Spleen (tissue), 11 donors: ENCODE results near the gene HADH. TPM values are rescaled to one million over a fixed set of nuclear protein-coding genes. Genes with fewer than 3 reads are reported as not detected.
A peak's percentile ranks its signal among the peaks of the same experiment; 100 is the strongest.

Experiments
- DNase-seq: peaks from one replicate; pipeline ENCODE4 v3.0.0-alpha.2; 2020
- H3K27ac ChIP-seq, 8 donors: fragments of 200-600 bp; sonication (generic) in 7 of 8; 1 replicate in 4 of 8; 2 replicates in 4 of 8; pipeline versions ENCODE4 v1.5.0 to v1.8.0; 2016 to 2021; ENCODE audit warnings: inconsistent platforms in 4 of 8, mild to moderate bottlenecking in 4 of 8, moderate library complexity in 1 of 8
- H3K27me3 ChIP-seq, 7 donors: fragments of 200-600 bp; sonication (generic) in 6 of 7; replicated peaks in 1 of 7; 1 replicate in 4 of 7; 2 replicates in 3 of 7; pipeline versions ENCODE4 v1.5.0 to v1.8.0; 2016 to 2021; ENCODE audit warnings: inconsistent platforms in 3 of 7, mild to moderate bottlenecking in 1 of 7
- H3K36me3 ChIP-seq, 6 donors: fragments of 200-600 bp; sonication (generic) in 5 of 6; 1 replicate in 4 of 6; 2 replicates in 2 of 6; pipeline versions ENCODE4 v1.5.0 to v1.8.0; 2016 to 2021; ENCODE audit warnings: inconsistent platforms in 2 of 6
- H3K4me1 ChIP-seq, 6 donors: fragments of 200-600 bp; sonication (generic) in 5 of 6; 1 replicate in 3 of 6; 2 replicates in 3 of 6; pipeline versions ENCODE4 v1.5.0 to v1.8.0; 2016 to 2021; ENCODE audit warnings: inconsistent platforms in 3 of 6
- H3K4me3 ChIP-seq, 8 donors: fragments of 200-600 bp; sonication (generic) in 7 of 8; 1 replicate in 4 of 8; 2 replicates in 4 of 8; pipeline versions ENCODE4 v1.5.0 to v1.8.0; 2016 to 2021; ENCODE audit warnings: inconsistent platforms in 4 of 8, mild to moderate bottlenecking in 4 of 8, moderate library complexity in 2 of 8
- H3K9me3 ChIP-seq, 8 donors: fragments of 200-600 bp; sonication (generic) in 7 of 8; 1 replicate in 4 of 8; 2 replicates in 4 of 8; pipeline versions ENCODE4 v1.5.0 to v1.8.0; 2016 to 2021; ENCODE audit warnings: inconsistent platforms in 4 of 8
- POLR2A ChIP-seq, 3 donors: fragments of 450-650 bp; IDR thresholded peaks; one replicate each; pipeline ENCODE4 v1.5.1; 2017; ENCODE audit warnings: antibody characterized with exemption in 3 of 3, mild to moderate bottlenecking in 1 of 3
- POLR2AphosphoS5 ChIP-seq, 3 donors: sonication (generic); formaldehyde crosslinking; IDR thresholded peaks; one replicate each; pipeline ENCODE4 v1.5.1; 2017; ENCODE audit warnings: antibody characterized with exemption in 3 of 3
- WGBS, 5 donors: extraction: QIAGEN DNeasy Blood & Tissue Kit in 3 of 5; methylation state at CpG; one replicate each; pipeline versions ENCODE4 v1.1.5 to v1.1.7; 2013 to 2018; 5-methylcytosine and 5-hydroxymethylcytosine counted together
- intact Hi-C: fragments of 100-400 bp; cut with DNase I; formaldehyde crosslinking; loops from one replicate; pipeline ENCODE4 v1.15.0; 2023; ENCODE audit warnings: low total_unique reads
- polyA plus RNA-seq, 3 donors: library from polyadenylated mRNA; stranded (reverse); fragments of 200-250 nt; gene quantifications; one replicate each; pipeline ENCODE4 v1.2.1, GENCODE V29; 2013
- total RNA-seq, 7 donors: library from RNA; depleted of rRNA in 3 of 7; stranded (reverse); fragments of >200 nt in 3 of 7; fragmentation: NEBNext Ultra II Directional in 4 of 7; extraction: Animal tissue kit (Norgen Biotek cat#: 25700) in 4 of 7; gene quantifications; one replicate each; pipeline versions ENCODE4 v1.1.0 to v1.2.1, GENCODE V29; 2016 to 2021
- TF ChIP-seq, protein P1 (sequence below), 11 experiments: fragments of 200-600 bp in 7 of 11; fragments of 450-650 bp in 4 of 11; sonication (generic) in 4 of 11; IDR thresholded peaks in 8 of 11; conservative IDR thresholded peaks in 3 of 11; 1 replicate in 7 of 11; 2 replicates in 4 of 11; pipeline versions ENCODE4 v1.4.0 to v1.8.0; 2016 to 2021; ENCODE audit warnings: antibody characterized with exemption in 11 of 11, inconsistent platforms in 4 of 11, mild to moderate bottlenecking in 1 of 11
- donor health status: healthy with polysubstance abuse.
- donor health status: DM: no; HTN: no; CAD: no; lungs with moderate emphysema.
- donor health status: DM: no; HTN: no; CAD: no.
- donor health status: Bipolar disorder and iron deficiency.
- donor health status: healthy.
- donor health status: DM: no; HTN: no; CAD: no.
- donor health status: DM: yes; HTN: yes; CAD: no.

HADH gene
- total and polyA plus RNA-seq, 10 donors: 24.4 to 39.9 (median 29.1) TPM

DNA sequence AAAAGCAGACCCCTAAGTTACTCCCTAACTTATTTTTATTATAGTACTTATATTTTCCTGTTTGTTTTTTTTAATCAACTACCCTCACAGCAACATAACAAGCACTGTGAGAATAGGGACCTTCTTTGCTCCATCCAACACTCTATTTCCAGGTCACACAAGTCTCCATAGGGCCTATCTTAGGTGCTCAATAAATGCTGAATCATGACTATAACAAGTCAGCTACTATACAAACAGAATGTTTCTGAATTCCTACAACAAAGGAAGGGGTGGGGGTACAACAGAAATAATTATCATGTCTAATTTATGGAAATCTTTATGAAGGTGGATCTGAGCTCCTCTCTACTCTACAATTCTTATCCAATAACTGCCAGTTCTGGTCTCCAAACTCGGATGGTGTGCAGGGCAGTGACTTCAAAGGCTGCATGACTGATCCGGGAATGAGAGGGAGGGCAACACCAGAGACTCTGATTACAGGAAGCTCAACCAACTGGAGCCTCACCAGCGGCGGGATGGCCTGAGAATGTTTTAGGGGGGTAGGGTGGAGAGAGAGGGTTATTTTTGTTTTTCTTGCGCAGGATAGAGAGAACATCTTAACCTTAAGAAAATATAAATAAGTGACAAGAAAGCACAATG, 71.1 kb downstream of the HADH start:
- TF ChIP-seq, protein P1, sequence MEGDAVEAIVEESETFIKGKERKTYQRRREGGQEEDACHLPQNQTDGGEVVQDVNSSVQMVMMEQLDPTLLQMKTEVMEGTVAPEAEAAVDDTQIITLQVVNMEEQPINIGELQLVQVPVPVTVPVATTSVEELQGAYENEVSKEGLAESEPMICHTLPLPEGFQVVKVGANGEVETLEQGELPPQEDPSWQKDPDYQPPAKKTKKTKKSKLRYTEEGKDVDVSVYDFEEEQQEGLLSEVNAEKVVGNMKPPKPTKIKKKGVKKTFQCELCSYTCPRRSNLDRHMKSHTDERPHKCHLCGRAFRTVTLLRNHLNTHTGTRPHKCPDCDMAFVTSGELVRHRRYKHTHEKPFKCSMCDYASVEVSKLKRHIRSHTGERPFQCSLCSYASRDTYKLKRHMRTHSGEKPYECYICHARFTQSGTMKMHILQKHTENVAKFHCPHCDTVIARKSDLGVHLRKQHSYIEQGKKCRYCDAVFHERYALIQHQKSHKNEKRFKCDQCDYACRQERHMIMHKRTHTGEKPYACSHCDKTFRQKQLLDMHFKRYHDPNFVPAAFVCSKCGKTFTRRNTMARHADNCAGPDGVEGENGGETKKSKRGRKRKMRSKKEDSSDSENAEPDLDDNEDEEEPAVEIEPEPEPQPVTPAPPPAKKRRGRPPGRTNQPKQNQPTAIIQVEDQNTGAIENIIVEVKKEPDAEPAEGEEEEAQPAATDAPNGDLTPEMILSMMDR (IDR thresholded peaks at IDR 0.05 in 8 of 11, conservative IDR thresholded peaks at IDR 0.05 in 3 of 11): no peak
- no peak for TF ChIP-seq POLR2A (IDR thresholded peaks at IDR 0.05)
- no peak for TF ChIP-seq POLR2AphosphoS5 (IDR thresholded peaks at IDR 0.05)
- no peak overlapping the region for H3K4me3 ChIP-seq
- no peak overlapping the region for H3K27ac ChIP-seq
- intact Hi-C loops: no loop called here
- H3K36me3 ChIP-seq: no peaks in the 10 kb centered on the region
- no peaks in the 10 kb centered on the region for H3K9me3 ChIP-seq
- no peak for DNase-seq
- WGBS, 5 donors: 73 to 79% (median 77%) methylated on average over 5 of the region's 5 CpGs
- H3K4me1 ChIP-seq: no peaks in the 10 kb centered on the region
- H3K27me3 ChIP-seq: peaks cover 0 to 7% (median 0%) of the 10 kb centered on the region in 7 donors

DNA sequence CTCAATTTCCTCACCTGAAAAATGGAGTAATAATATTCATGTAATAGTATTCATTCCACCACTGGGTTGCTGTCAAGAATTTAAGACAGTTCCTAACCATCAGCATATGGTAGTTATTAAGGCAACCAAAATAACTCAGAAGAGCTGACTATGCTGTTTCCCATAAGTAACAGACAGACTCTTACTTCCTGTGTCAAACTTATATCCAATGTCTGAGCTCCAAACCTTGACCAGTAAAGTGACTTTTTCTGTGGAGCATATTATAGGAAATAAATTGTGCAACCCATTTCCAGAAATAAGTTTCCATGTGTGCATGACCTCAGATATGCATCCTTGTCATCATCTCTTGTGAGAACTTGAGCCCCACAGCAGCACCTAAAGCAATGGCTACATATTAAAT, 78.8 kb downstream of the HADH start:
- Histone ChIP-seq H3K27me3 (peaks cover 0 to 4% (median 0%) of the 10 kb centered on the region in 7 donors), H3K4me1 (no peaks in the 10 kb centered on the region), H3K9me3 (no peaks in the 10 kb centered on the region), H3K27ac (no peak overlapping the region), H3K36me3 (no peaks in the 10 kb centered on the region), H3K4me3 (no peak overlapping the region)
- no peak for DNase-seq
- intact Hi-C loops: no loop called here
- TF ChIP-seq, protein P1 (IDR thresholded peaks at IDR 0.05 in 8 of 11, conservative IDR thresholded peaks at IDR 0.05 in 3 of 11): no peak
- no peak for TF ChIP-seq POLR2AphosphoS5 (IDR thresholded peaks at IDR 0.05)
- no peak for TF ChIP-seq POLR2A (IDR thresholded peaks at IDR 0.05)

DNA sequence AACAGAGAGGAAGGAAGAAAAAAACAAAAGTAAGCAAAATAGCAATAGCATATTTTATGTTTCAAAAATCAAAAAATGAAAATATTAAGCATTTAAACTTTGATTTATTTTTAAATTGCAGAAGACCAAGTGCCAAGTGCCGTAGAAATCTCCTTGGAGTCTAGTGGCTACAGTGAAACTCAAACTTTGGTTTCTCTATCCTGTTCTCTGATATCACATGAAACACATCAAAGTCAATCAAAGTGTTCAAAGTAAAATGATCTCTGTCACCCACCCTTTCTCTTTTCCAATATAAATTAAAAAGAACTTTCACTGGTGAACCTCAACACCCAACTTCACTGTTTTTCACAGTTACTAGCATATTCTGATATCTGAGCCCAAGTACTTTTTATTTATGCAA, 81.1 kb downstream of the HADH start:
- H3K9me3 ChIP-seq: no peaks in the 10 kb centered on the region
- H3K27ac ChIP-seq: no peak overlapping the region
- TF ChIP-seq, protein P1 (IDR thresholded peaks at IDR 0.05 in 8 of 11, conservative IDR thresholded peaks at IDR 0.05 in 3 of 11): no peak
- TF ChIP-seq POLR2A (IDR thresholded peaks at IDR 0.05): no peak
- no peak for TF ChIP-seq POLR2AphosphoS5 (IDR thresholded peaks at IDR 0.05)
- no peaks in the 10 kb centered on the region for H3K36me3 ChIP-seq
- intact Hi-C loops: no loop called here
- WGBS, 5 donors: 69 to 88% (median 85%) methylated on average over 1 of the region's 1 CpG
- no peak overlapping the region for H3K4me3 ChIP-seq
- H3K4me1 ChIP-seq: no peaks in the 10 kb centered on the region
- H3K27me3 ChIP-seq: peaks cover 0 to 4% (median 0%) of the 10 kb centered on the region in 7 donors
- no peak for DNase-seq

DNA sequence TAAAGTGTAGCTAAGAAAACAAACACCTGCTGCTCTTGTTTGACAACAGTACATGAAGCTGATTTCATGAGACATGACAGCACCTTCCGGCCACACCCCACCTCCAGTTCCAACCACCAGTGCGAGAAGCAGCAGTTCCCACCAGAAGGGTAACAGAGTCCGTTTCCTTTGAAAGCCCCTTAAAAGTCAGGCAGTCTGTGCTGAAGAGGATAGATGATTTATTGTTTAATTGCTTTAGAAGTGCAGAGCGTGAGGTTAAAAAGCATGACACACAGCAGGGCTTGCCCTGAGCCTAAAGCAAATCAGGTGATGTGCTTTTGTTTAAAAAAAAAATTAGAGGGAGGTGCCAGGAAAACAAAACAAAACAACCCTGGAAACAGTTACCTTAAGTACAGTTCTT, 82.6 kb downstream of the HADH start:
- no peak for DNase-seq
- Histone ChIP-seq H3K36me3 (no peaks in the 10 kb centered on the region), H3K27ac (peak overlapping the region in 2 of 8 donors; percentile 22 to 26), H3K4me1 (no peaks in the 10 kb centered on the region), H3K9me3 (no peaks in the 10 kb centered on the region), H3K27me3 (peaks cover 0 to 4% (median 0%) of the 10 kb centered on the region in 7 donors), H3K4me3 (no peak overlapping the region)
- TF ChIP-seq POLR2AphosphoS5 (IDR thresholded peaks at IDR 0.05) (peak in 1 of 3 donors; percentile 4), POLR2A (IDR thresholded peaks at IDR 0.05) (no peak)
- WGBS, 5 donors: 53 to 72% (median 62%) methylated on average over 4 of the region's 4 CpGs
- intact Hi-C loops: no loop called here
